Smooth muscle cell (in vitro differentiated cells): Measurements from ENCODE around the gene SIRT3. TPM values are rescaled to one million over a fixed set of nuclear protein-coding genes. Genes with fewer than 3 reads are reported as not detected.

ENCODE experiments used
- DNase-seq: peaks from one replicate; lab custom pipeline; 2025; ENCODE audit not compliant: unreplicated experiment; lab: John Stamatoyannopoulos, UW
- H2AFZ ChIP-seq: fragments of 200-600 bp; sonication (generic); 2 replicates; pipeline ENCODE4 v1.6.0; 2016; ENCODE audit warnings: antibody characterized with exemption, low read depth, mild to moderate bottlenecking
- H3F3A ChIP-seq: fragments of 200-600 bp; sonication (generic); 2 replicates; pipeline ENCODE4 v1.6.0; 2017; ENCODE audit warnings: antibody characterized with exemption, low read depth
- H3K27ac ChIP-seq: fragments of 200-600 bp; sonication (generic); 2 replicates; pipeline ENCODE4 v1.5.1; 2016; ENCODE audit warnings: low read depth, mild to moderate bottlenecking
- H3K27me3 ChIP-seq: fragments of 200-600 bp; sonication (generic); 2 replicates; pipeline ENCODE4 v1.6.1; 2016; ENCODE audit warnings: low read depth, mild to moderate bottlenecking
- H3K36me3 ChIP-seq: fragments of 200-600 bp; sonication (generic); 2 replicates; pipeline ENCODE4 v1.5.1; 2016; ENCODE audit warnings: low read depth
- H3K4me1 ChIP-seq: fragments of 200-600 bp; sonication (generic); 2 replicates; pipeline ENCODE4 v1.5.1; 2016; ENCODE audit warnings: low read depth
- H3K4me2 ChIP-seq: fragments of 200-600 bp; sonication (generic); 2 replicates; pipeline ENCODE4 v1.6.0; 2016; ENCODE audit warnings: mild to moderate bottlenecking
- H3K4me3 ChIP-seq: fragments of 200-600 bp; sonication (generic); 2 replicates; pipeline ENCODE4 v1.5.1; 2016; ENCODE audit warnings: mild to moderate bottlenecking
- H3K79me2 ChIP-seq: fragments of 200-600 bp; sonication (generic); 2 replicates; pipeline ENCODE4 v1.6.0; 2016; ENCODE audit warnings: low read depth, mild to moderate bottlenecking
- H3K9ac ChIP-seq: fragments of 200-600 bp; sonication (generic); 2 replicates; pipeline ENCODE4 v1.6.0; 2016; ENCODE audit warnings: low read depth
- H3K9me3 ChIP-seq: fragments of 200-600 bp; sonication (generic); replicated peaks from 2 replicates; pipeline ENCODE4 v1.5.1; 2016; ENCODE audit warnings: low read depth
- H4K20me1 ChIP-seq: fragments of 200-600 bp; sonication (generic); 2 replicates; pipeline ENCODE4 v1.6.0; 2016; ENCODE audit warnings: low read depth
- WGBS: methylation state at CpG from one replicate; pipeline ENCODE4 v1.1.7; 2016; ENCODE audit warnings: low lambda C conversion rate; 5-methylcytosine and 5-hydroxymethylcytosine counted together
- polyA plus RNA-seq: library from polyadenylated mRNA; unstranded; fragments of >200 nt; fragmentation: Nextera tagmentation; extraction: Ambion mirVana; gene quantifications from 2 replicates; pipeline ENCODE4 v1.2.1, GENCODE V29; 2016
- total RNA-seq: library from RNA; depleted of rRNA; stranded (reverse); fragments of >200 nt; gene quantifications from 2 replicates; pipeline ENCODE4 v1.2.3, GENCODE V29; 2014
- TF ChIP-seq, protein P1 (sequence below): fragments of 200-600 bp; sonication (generic); IDR thresholded peaks from 2 replicates; pipeline ENCODE4 v1.5.1; 2017; ENCODE audit warnings: borderline replicate concordance, mild to moderate bottlenecking, antibody characterized with exemption; ENCODE audit not compliant: insufficient read depth, poor library complexity, severe bottlenecking

SIRT3 gene
- total and polyA plus RNA-seq, 2 experiments from 2014 or later: 13.0 to 19.8 TPM

DNA sequence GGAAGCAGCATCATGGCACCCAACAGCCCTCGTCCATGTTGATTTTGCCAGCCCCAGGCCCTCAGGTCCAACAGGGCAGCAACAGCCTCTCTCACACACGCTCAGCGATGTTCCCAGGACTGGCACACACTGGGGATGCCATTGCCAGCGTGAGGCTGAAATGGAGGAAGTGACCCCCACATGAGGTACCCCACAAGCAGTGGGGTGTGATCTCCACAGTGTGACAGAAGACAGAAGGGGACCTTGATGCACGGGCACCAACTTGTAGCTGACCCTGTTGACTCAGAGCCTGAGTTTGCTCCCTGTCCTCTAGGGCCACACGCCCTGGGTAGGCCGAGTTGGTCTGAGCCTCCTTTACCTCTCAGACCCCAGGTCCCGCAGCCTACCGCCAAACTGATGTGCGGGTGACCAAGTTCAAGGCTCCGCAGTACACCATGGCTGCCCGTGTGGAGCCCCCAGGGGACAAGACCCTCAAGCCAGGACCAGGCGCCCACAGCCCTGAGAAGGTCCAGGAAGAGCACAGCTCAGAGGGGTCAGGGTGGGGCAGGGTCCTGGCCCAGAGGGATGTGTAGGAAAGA, 37.0 kb downstream of the SIRT3 start:
- peaks cover 44% of the 10 kb centered on the region for H4K20me1 ChIP-seq
- H3K79me2 ChIP-seq: peaks cover 14% of the 10 kb centered on the region
- TF ChIP-seq, protein P1, sequence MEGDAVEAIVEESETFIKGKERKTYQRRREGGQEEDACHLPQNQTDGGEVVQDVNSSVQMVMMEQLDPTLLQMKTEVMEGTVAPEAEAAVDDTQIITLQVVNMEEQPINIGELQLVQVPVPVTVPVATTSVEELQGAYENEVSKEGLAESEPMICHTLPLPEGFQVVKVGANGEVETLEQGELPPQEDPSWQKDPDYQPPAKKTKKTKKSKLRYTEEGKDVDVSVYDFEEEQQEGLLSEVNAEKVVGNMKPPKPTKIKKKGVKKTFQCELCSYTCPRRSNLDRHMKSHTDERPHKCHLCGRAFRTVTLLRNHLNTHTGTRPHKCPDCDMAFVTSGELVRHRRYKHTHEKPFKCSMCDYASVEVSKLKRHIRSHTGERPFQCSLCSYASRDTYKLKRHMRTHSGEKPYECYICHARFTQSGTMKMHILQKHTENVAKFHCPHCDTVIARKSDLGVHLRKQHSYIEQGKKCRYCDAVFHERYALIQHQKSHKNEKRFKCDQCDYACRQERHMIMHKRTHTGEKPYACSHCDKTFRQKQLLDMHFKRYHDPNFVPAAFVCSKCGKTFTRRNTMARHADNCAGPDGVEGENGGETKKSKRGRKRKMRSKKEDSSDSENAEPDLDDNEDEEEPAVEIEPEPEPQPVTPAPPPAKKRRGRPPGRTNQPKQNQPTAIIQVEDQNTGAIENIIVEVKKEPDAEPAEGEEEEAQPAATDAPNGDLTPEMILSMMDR: no peak
- no peaks in the 10 kb centered on the region for H3K36me3 ChIP-seq
- H3K27ac ChIP-seq: no peak overlapping the region
- no peaks in the 10 kb centered on the region for H3F3A ChIP-seq
- no peaks in the 10 kb centered on the region for H3K9me3 ChIP-seq
- no peak overlapping the region for H2AFZ ChIP-seq
- no peaks in the 10 kb centered on the region for H3K27me3 ChIP-seq
- no peak overlapping the region for H3K9ac ChIP-seq
- no peak overlapping the region for H3K4me2 ChIP-seq
- WGBS: 87% methylated on average over 13 of the region's 13 CpGs
- no peaks in the 10 kb centered on the region for H3K4me1 ChIP-seq
- no peak overlapping the region for H3K4me3 ChIP-seq
- DNase-seq: no peak

- Histone ChIP-seq H3F3A (no peaks in the 10 kb centered on the region), H3K36me3 (no peaks in the 10 kb centered on the region), H3K27me3 (no peaks in the 10 kb centered on the region), H3K79me2 (peaks cover 8% of the 10 kb centered on the region), H3K4me3 (no peak overlapping the region), H3K27ac (no peak overlapping the region), H2AFZ (no peak overlapping the region), H3K4me1 (no peaks in the 10 kb centered on the region), H4K20me1 (peaks cover 36% of the 10 kb centered on the region), H3K4me2 (no peak overlapping the region), H3K9ac (no peak overlapping the region), H3K9me3 (no peaks in the 10 kb centered on the region)
- WGBS: 95% methylated on average over 21 of the region's 21 CpGs
- TF ChIP-seq, protein P1: no peak
- DNase-seq: no peak
These were observed 37.8 kb downstream of the SIRT3 start for GRCh38 chr11:198236-198806.

DNA sequence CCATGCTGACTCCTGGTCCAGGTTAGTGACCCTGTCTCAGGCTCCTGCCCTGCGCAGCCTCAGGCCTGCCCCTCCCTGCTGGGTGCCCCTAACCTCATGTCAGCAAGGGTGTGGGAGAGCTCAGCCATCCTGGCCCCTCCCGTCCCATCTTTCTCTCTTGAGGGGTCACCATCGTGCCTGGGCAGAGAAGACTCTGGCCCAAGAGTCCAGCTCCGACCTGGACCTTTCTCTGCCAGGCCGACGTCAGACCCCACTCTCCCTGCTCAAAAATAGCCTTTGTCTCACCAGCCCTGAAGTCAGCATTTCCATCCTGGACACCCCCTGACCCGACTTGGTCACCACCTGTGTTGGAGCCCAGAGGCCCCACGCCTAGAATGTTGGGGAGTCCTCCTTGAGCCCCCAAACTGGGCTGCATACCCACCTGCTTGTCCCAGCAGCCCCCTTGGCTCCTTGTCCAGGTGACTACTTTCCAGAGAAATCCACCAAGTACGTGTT, 38.4 kb downstream of the SIRT3 start:
- no peak overlapping the region for H3K4me3 ChIP-seq
- H3K4me2 ChIP-seq: no peak overlapping the region
- WGBS: 89% methylated on average over 9 of the region's 9 CpGs
- no peaks in the 10 kb centered on the region for H3F3A ChIP-seq
- H3K27me3 ChIP-seq: no peaks in the 10 kb centered on the region
- no peak overlapping the region for H3K27ac ChIP-seq
- no peak overlapping the region for H2AFZ ChIP-seq
- peaks cover 3% of the 10 kb centered on the region for H3K79me2 ChIP-seq
- H3K9me3 ChIP-seq: no peaks in the 10 kb centered on the region
- no peak for DNase-seq
- no peaks in the 10 kb centered on the region for H3K36me3 ChIP-seq
- TF ChIP-seq, protein P1: no peak
- peaks cover 31% of the 10 kb centered on the region for H4K20me1 ChIP-seq
- H3K9ac ChIP-seq: no peak overlapping the region
- H3K4me1 ChIP-seq: no peaks in the 10 kb centered on the region
